ENCODE results near the gene RPL14. TPM values are rescaled to one million over a fixed set of nuclear protein-coding genes. Genes with fewer than 3 reads are reported as not detected.

The RPL14 gene
- total RNA-seq, 4 donors from 2014 or later: 170 to 330 (median 296) TPM

GRCh38 chr3:40463579-40463978, 6.4 kb downstream of the RPL14 start:
- ATAC-seq: no peak
- H3K27me3 ChIP-seq: no peaks in the 10 kb centered on the region
- intact Hi-C loops (cut with DNase I; ENCODE audit: low total_unique reads) (no loop called here), in situ Hi-C loops (cut with MboI; ENCODE audit: low sequenced_read_pairs in 4 of 4) (loop anchor here in 2 of 4 donors (10.0 to 25.0 kb wide), 3 partner anchors 61 to 1276 kb away; partner anchors contain the start of genes SLC25A38 (in 1 of the 2), XIRP1 (in 1 of the 2) and ZNF621 (in 1 of the 2))
- no peak overlapping the region for H3K4me3 ChIP-seq
- H3K9me3 ChIP-seq: no peaks in the 10 kb centered on the region
- no peak for TF ChIP-seq CTCF (IDR thresholded peaks at IDR 0.05 in 4 of 5, conservative IDR thresholded peaks at IDR 0.05 in 1 of 5)
- no peak for TF ChIP-seq POLR2A (IDR thresholded peaks at IDR 0.05)
- H3K27ac ChIP-seq: no peak overlapping the region
- DNase-seq: no peak
- peaks cover 4 to 6% of the 10 kb centered on the region in 2 donors for H3K4me1 ChIP-seq
- peaks cover 0 to 69% of the 10 kb centered on the region in 2 donors for H3K36me3 ChIP-seq

- no peak overlapping the region for H3K4me3 ChIP-seq
- H3K36me3 ChIP-seq: peaks cover 0 to 60% of the 10 kb centered on the region in 2 donors
- H3K27ac ChIP-seq: no peak overlapping the region
- no peak for ATAC-seq
- H3K9me3 ChIP-seq: no peaks in the 10 kb centered on the region
- H3K27me3 ChIP-seq: no peaks in the 10 kb centered on the region
- intact Hi-C loops (cut with DNase I; ENCODE audit: low total_unique reads) (no loop called here), in situ Hi-C loops (cut with MboI; ENCODE audit: low sequenced_read_pairs in 4 of 4) (loop anchor here in 2 of 4 donors (10.0 to 25.0 kb wide), 3 partner anchors 60 to 1277 kb away; partner anchors contain the start of genes SLC25A38 (in 1 of the 2), XIRP1 (in 1 of the 2) and ZNF621 (in 1 of the 2))
- no peak for DNase-seq
- TF ChIP-seq POLR2A (IDR thresholded peaks at IDR 0.05) (no peak), CTCF (IDR thresholded peaks at IDR 0.05 in 4 of 5, conservative IDR thresholded peaks at IDR 0.05 in 1 of 5) (no peak)
- no peaks in the 10 kb centered on the region for H3K4me1 ChIP-seq
Measured at GRCh38 chr3:40464339-40465110, 7.4 kb downstream of the RPL14 start.

- intact Hi-C loops (cut with DNase I; ENCODE audit: low total_unique reads): no loop called here
- Histone ChIP-seq H3K27ac (no peak overlapping the region), H3K4me1 (no peaks in the 10 kb centered on the region), H3K9me3 (no peaks in the 10 kb centered on the region), H3K27me3 (no peaks in the 10 kb centered on the region), H3K4me3 (no peak overlapping the region), H3K36me3 (peaks cover 0 to 54% of the 10 kb centered on the region in 2 donors)
- DNase-seq (no peak), ATAC-seq (no peak)
- no peak for TF ChIP-seq CTCF (IDR thresholded peaks at IDR 0.05 in 4 of 5, conservative IDR thresholded peaks at IDR 0.05 in 1 of 5)
- no peak for TF ChIP-seq POLR2A (IDR thresholded peaks at IDR 0.05)
- in situ Hi-C loops (cut with MboI; ENCODE audit: low sequenced_read_pairs in 4 of 4): loop anchor here in 2 of 4 donors (10.0 to 25.0 kb wide), 3 partner anchors 60 to 1278 kb away; partner anchors contain the start of genes SLC25A38 (in 1 of the 2), XIRP1 (in 1 of the 2) and ZNF621 (in 1 of the 2)
Measured at GRCh38 chr3:40465111-40465407, 7.9 kb downstream of the RPL14 start.

- H3K36me3 ChIP-seq: peaks cover 0 to 50% of the 10 kb centered on the region in 2 donors
- DNase-seq (no peak), ATAC-seq (no peak)
- no peak overlapping the region for H3K4me3 ChIP-seq
- TF ChIP-seq POLR2A (IDR thresholded peaks at IDR 0.05): no peak
- TF ChIP-seq CTCF (IDR thresholded peaks at IDR 0.05 in 4 of 5, conservative IDR thresholded peaks at IDR 0.05 in 1 of 5): no peak
- H3K4me1 ChIP-seq: no peaks in the 10 kb centered on the region
- no peak overlapping the region for H3K27ac ChIP-seq
- no peaks in the 10 kb centered on the region for H3K9me3 ChIP-seq
- no peaks in the 10 kb centered on the region for H3K27me3 ChIP-seq
- intact Hi-C loops (cut with DNase I; ENCODE audit: low total_unique reads) (no loop called here), in situ Hi-C loops (cut with MboI; ENCODE audit: low sequenced_read_pairs in 4 of 4) (loop anchor here in 2 of 4 donors (10.0 to 25.0 kb wide), 3 partner anchors 59 to 1278 kb away; partner anchors contain the start of genes SLC25A38 (in 1 of the 2), XIRP1 (in 1 of the 2) and ZNF621 (in 1 of the 2))
Measured at GRCh38 chr3:40465456-40465855, 8.3 kb downstream of the RPL14 start.
